ENCODE data around the gene MYO15B. TPM values are rescaled to one million over a fixed set of nuclear protein-coding genes. Genes with fewer than 3 reads are reported as not detected.

Gene MYO15B
- total and polyA plus RNA-seq, 2 donors (not counting 1 experiment from before 2014, with no cell fraction given): 452 to 1,019 TPM

DNA sequence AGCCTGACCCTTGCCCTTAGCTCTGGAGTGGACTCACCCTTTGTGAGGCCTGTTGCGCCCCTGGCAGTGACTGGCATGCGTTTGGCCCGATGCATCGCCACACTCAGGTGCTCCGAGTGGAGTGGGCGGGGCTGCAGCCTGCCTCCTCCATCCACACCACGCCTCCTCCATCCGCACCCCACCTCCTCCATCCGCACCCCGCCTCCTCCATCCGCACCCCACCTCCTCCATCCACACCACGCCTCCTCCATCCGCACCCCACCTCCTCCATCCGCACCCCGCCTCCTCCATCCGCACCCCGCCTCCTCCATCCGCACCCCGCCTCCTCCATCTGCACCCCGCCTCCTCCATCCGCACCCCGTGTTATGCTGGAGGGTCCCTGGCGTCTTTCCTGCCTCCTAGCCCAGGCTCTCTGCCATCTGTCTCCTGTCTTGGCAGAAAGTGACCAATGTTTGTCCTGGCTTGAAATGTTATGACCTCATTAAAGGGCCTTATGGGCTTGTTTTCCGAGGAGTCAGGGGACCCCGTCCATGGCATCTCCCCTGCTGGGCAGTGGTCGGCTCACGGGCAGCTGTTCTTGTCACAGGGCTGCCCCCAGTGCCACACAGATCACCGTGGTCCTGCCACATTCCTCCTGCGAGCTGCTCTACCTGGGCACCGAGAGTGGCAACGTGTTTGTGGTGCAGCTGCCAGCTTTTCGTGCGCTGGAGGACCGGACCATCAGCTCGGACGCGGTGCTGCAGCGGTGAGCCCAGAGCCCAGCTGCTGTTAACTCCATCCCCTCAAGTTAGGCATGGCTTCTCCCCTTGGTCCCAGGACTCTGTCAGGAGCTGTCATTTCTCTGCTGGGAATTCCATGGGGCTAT is 28.7 kb upstream of the MYO15B start:
- ATAC-seq (ENCODE audit: low read depth): no peak
- no peak overlapping the region for H3K27ac ChIP-seq (ENCODE audit: low read length in 2 of 2)
- CTCF ChIA-PET: interaction anchor here (1.4 to 1.5 kb wide), 2 partner anchors 12 to 42 kb away, joined by 4 read pairs; no protein-coding TSS in a partner anchor
- no peaks in the 10 kb centered on the region for H3K9me3 Mint-ChIP-seq (ENCODE audit: insufficient read depth)
- no peak for DNase-seq
- H3K4me2 ChIP-seq (replicated peaks; ENCODE audit: low read depth, low read length, poor library complexity, severe bottlenecking): no peak overlapping the region
- H3K4me1 Mint-ChIP-seq: no peaks in the 10 kb centered on the region
- H2AFZ ChIP-seq (ENCODE audit: insufficient read depth, low read depth, low read length, poor library complexity, severe bottlenecking): no peak overlapping the region
- H4K20me1 ChIP-seq (ENCODE audit: control insufficient read depth, insufficient read depth, low read length, poor library complexity, severe bottlenecking): no peaks in the 10 kb centered on the region
- WGBS (ENCODE audit: insufficient coverage): 97% methylated on average over 31 of the region's 38 CpGs
- H3K9me3 ChIP-seq (ENCODE audit: control extremely low read depth in 1 of 3, control insufficient read depth in 2 of 3, insufficient read depth in 1 of 3, low read length in 2 of 3): no peaks in the 10 kb centered on the region
- no peak overlapping the region for H3K4me3 ChIP-seq (ENCODE audit: control extremely low read depth in 1 of 5, extremely low read depth in 1 of 5, insufficient read depth in 1 of 5, low read depth in 2 of 5, low read length in 4 of 5)
- intact Hi-C loops (cut with micrococcal nuclease): no loop called here
- H3K4me1 ChIP-seq (ENCODE audit: control insufficient read depth in 2 of 2, insufficient read depth in 2 of 2, low read length in 2 of 2): no peaks in the 10 kb centered on the region
- peaks cover 0 to 9% of the 10 kb centered on the region in 2 experiments for H3K36me3 ChIP-seq (replicated peaks in 1 of 2; ENCODE audit: control extremely low read depth in 1 of 2, control insufficient read depth in 1 of 2, extremely low read depth in 1 of 2, insufficient read depth in 2 of 2, low read length in 1 of 2)
- no peak overlapping the region for H3K27ac Mint-ChIP-seq
- no peaks in the 10 kb centered on the region for H3K27me3 ChIP-seq (replicated peaks in 1 of 4; ENCODE audit: control extremely low read depth in 1 of 4, control insufficient read depth in 3 of 4, insufficient read depth in 4 of 4, low read length in 3 of 4)
- POLR2A ChIA-PET: no interaction called here
- no peak overlapping the region for H3K4me3 Mint-ChIP-seq
- TF ChIP-seq CTCF (IDR thresholded peaks at IDR 0.05): no peak
- no peak for TF ChIP-seq EZH2 (IDR thresholded peaks at IDR 0.05; ENCODE audit: borderline replicate concordance, insufficient read depth, low read depth, low read length, poor library complexity, severe bottlenecking)
- H3K9ac ChIP-seq (ENCODE audit: low read length): no peak overlapping the region
- no peaks in the 10 kb centered on the region for H3K79me2 ChIP-seq (ENCODE audit: control insufficient read depth, insufficient read depth, low read length)
- H3K27me3 Mint-ChIP-seq: no peaks in the 10 kb centered on the region

GRCh38 chr17:75559958-75560533 is 27.6 kb upstream of the MYO15B start:
- Histone ChIP-seq H2AFZ (ENCODE audit: insufficient read depth, low read depth, low read length, poor library complexity, severe bottlenecking) (no peak overlapping the region), H3K4me3 (ENCODE audit: control extremely low read depth in 1 of 5, extremely low read depth in 1 of 5, insufficient read depth in 1 of 5, low read depth in 2 of 5, low read length in 4 of 5) (no peak overlapping the region), H3K9me3 (ENCODE audit: control extremely low read depth in 1 of 3, control insufficient read depth in 2 of 3, insufficient read depth in 1 of 3, low read length in 2 of 3) (no peaks in the 10 kb centered on the region), H3K27me3 (replicated peaks in 1 of 4; ENCODE audit: control extremely low read depth in 1 of 4, control insufficient read depth in 3 of 4, insufficient read depth in 4 of 4, low read length in 3 of 4) (no peaks in the 10 kb centered on the region), H3K9ac (ENCODE audit: low read length) (no peak overlapping the region), H3K4me2 (replicated peaks; ENCODE audit: low read depth, low read length, poor library complexity, severe bottlenecking) (no peak overlapping the region), H3K27ac (ENCODE audit: low read length in 2 of 2) (no peak overlapping the region), H3K36me3 (replicated peaks in 1 of 2; ENCODE audit: control extremely low read depth in 1 of 2, control insufficient read depth in 1 of 2, extremely low read depth in 1 of 2, insufficient read depth in 2 of 2, low read length in 1 of 2) (peaks cover 0 to 9% of the 10 kb centered on the region in 2 experiments), H3K79me2 (ENCODE audit: control insufficient read depth, insufficient read depth, low read length) (no peaks in the 10 kb centered on the region), H3K4me1 (ENCODE audit: control insufficient read depth in 2 of 2, insufficient read depth in 2 of 2, low read length in 2 of 2) (no peaks in the 10 kb centered on the region), H4K20me1 (ENCODE audit: control insufficient read depth, insufficient read depth, low read length, poor library complexity, severe bottlenecking) (no peaks in the 10 kb centered on the region)
- no peak for DNase-seq
- Mint-ChIP-seq H3K27me3 (no peaks in the 10 kb centered on the region), H3K4me1 (no peaks in the 10 kb centered on the region), H3K27ac (no peak overlapping the region), H3K9me3 (ENCODE audit: insufficient read depth) (no peaks in the 10 kb centered on the region), H3K4me3 (no peak overlapping the region)
- ATAC-seq (ENCODE audit: low read depth): no peak
- no peak for TF ChIP-seq CTCF (IDR thresholded peaks at IDR 0.05)
- 91% methylated on average over 6 of the region's 9 CpGs for WGBS (ENCODE audit: insufficient coverage)
- intact Hi-C loops (cut with micrococcal nuclease): no loop called here
- ChIA-PET POLR2A (no interaction called here), CTCF (interaction anchor here (1.4 to 1.5 kb wide), 2 partner anchors 11 to 41 kb away, joined by 4 read pairs; no protein-coding TSS in a partner anchor)
